GM13977 (cell line): ENCODE measurements around the gene ING3.

Source experiments
- DNase-seq: peaks from one replicate; pipeline ENCODE4 v3.0.0; 2012; ENCODE audit warnings: low spot score
- CTCF ChIP-seq: IDR thresholded peaks from 2 replicates; pipeline ENCODE4 v1.5.1; 2012; ENCODE audit warnings: mild to moderate bottlenecking, control low read depth; ENCODE audit not compliant: insufficient read depth; ENCODE audit errors: extremely low read depth, missing control alignments
- in situ Hi-C: fragments of 300-500 bp; cut with MboI; formaldehyde crosslinking; loops from one replicate; pipeline ENCODE4 v1.12.0; 2022; ENCODE audit warnings: low sequenced_read_pairs, low pct_unique_long_range_greater_than_20kb, mixed read lengths, inconsistent platforms; ENCODE audit not compliant: unreplicated experiment

Gene ING3

GRCh38 chr7:120920591-120921274, 29.8 kb upstream of the ING3 start:
- DNase-seq, result no peak
- in situ Hi-C loops, result loop anchor here (10.0 kb wide), 1 partner anchor 106 kb away; no protein-coding TSS in a partner anchor
- no peak for TF ChIP-seq CTCF

- no peak for TF ChIP-seq CTCF
Observed at GRCh38 chr7:120924837-120925236, 25.7 kb upstream of the ING3 start.

GRCh38 chr7:120925392-120925791, 25.2 kb upstream of the ING3 start:
- DNase-seq, result no peak
- TF ChIP-seq CTCF, result no peak
- in situ Hi-C loops, result loop anchor here (10.0 kb wide), 1 partner anchor 111 kb away; no protein-coding TSS in a partner anchor

More at GRCh38 chr7:120924837-120925236, 25.7 kb upstream of the ING3 start:
- in situ Hi-C loops, result loop anchor here (10.0 kb wide), 1 partner anchor 110 kb away; no protein-coding TSS in a partner anchor
- no peak for DNase-seq

- in situ Hi-C loops, result loop anchor here (10.0 kb wide), 1 partner anchor 112 kb away; no protein-coding TSS in a partner anchor
- DNase-seq, result no peak
- no peak for TF ChIP-seq CTCF
Observed at GRCh38 chr7:120926943-120927346, 23.6 kb upstream of the ING3 start.

- no peak for DNase-seq
- no peak for TF ChIP-seq CTCF
- in situ Hi-C loops, result loop anchor here (10.0 kb wide), 1 partner anchor 113 kb away; no protein-coding TSS in a partner anchor
Observed at GRCh38 chr7:120927454-120928103, 23.0 kb upstream of the ING3 start.

- in situ Hi-C loops, result no loop called here
- no peak for TF ChIP-seq CTCF
- DNase-seq, result no peak
Observed at GRCh38 chr7:120931243-120931642, 19.3 kb upstream of the ING3 start.
